ENCODE results near the gene PARP16.

PARP16 gene

DNA sequence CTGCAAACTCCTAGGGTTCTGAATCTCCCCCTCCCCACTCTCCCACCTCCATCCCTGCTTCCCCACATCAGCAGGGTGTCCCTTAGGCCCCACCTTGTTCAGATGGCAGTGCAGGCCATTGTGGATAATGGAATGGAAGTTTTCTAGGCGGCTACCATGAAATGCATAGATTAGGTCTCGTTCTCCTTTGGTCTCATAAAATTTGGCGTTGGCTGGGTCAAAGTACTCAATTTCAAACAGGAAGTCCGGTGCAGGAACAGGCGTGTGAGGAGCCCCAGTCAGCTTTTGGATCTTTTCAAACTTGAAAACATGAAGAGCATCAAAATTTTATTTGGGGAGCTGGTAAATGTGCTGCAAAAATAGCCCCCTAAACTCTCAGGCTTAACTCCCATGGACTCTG is 20.2 kb downstream of the PARP16 start:
- no peaks in the 10 kb centered on the region for H3K36me3 ChIP-seq (ENCODE audit: insufficient read depth, low read depth, low read length)
- H3K27me3 ChIP-seq (ENCODE audit: insufficient read depth, low read length): no peaks in the 10 kb centered on the region
- no peak overlapping the region for H3K9ac ChIP-seq (ENCODE audit: low read depth, low read length)
- no peak overlapping the region for H3K4me3 ChIP-seq (ENCODE audit: low read length)
- peaks cover 15% of the 10 kb centered on the region; the same call in 1 of the 2 replicates for H3K4me1 ChIP-seq (ENCODE audit: insufficient read depth, low read length)
- H3K9me3 ChIP-seq (ENCODE audit: insufficient read depth, low read depth, low read length): no peaks in the 10 kb centered on the region
- H3K27ac ChIP-seq (ENCODE audit: low read length): no peak overlapping the region

DNA sequence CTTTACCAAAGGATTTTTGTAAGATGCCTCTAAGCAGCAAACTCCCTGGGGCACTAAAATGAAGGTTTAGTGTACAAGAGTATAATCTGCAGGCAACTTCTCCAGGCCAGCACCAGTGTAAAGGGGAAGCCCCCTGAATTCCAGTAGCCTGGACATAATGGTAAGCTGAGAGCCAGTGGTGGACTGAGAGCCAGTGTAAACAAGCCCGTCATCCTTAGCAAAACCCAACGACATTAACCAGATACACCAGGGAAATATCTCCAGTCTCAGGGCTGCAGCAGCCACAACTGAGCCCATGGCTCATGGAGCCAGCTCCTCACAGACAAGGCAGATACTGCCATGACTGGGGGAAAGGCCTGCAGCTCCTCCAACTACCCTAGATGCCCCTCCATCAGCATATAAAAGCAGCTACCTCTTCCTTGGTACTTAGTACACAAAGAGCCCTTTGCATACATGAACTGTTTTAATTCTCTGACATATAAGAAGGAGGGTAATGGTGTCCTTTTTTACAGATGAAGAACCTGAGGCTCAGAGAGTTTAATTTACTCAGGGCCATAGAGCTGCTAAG is 21.7 kb downstream of the PARP16 start:
- Histone ChIP-seq H3K9ac (ENCODE audit: low read depth, low read length) (no peak overlapping the region), H3K27ac (ENCODE audit: low read length) (no peak overlapping the region), H3K27me3 (ENCODE audit: insufficient read depth, low read length) (no peaks in the 10 kb centered on the region), H3K4me1 (ENCODE audit: insufficient read depth, low read length) (peaks cover 13% of the 10 kb centered on the region; the same call in 1 of the 2 replicates), H3K9me3 (ENCODE audit: insufficient read depth, low read depth, low read length) (no peaks in the 10 kb centered on the region), H3K36me3 (ENCODE audit: insufficient read depth, low read depth, low read length) (no peaks in the 10 kb centered on the region), H3K4me3 (ENCODE audit: low read length) (no peak overlapping the region)

DNA sequence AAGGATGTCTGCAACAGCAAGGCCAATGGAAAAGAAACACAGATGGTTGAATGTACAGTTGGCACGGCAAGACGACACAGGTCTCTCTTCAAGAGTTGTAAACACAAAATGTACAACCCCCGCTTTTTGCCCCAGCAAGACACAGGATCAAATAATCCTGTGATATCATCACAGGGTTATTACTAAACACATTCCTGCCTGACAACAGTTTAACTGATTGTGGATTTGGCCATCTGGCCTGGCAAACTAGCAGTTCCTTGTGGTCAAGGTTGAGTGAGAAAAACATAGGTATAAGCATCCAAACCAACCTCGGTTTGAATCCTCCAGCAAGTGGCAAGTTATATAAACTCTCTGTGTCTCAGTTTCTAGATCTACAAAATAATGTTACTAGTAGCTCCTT is 23.4 kb downstream of the PARP16 start:
- peaks cover 13% of the 10 kb centered on the region; the same call in 1 of the 2 replicates for H3K4me1 ChIP-seq (ENCODE audit: insufficient read depth, low read length)
- H3K9me3 ChIP-seq (ENCODE audit: insufficient read depth, low read depth, low read length): no peaks in the 10 kb centered on the region
- H3K27me3 ChIP-seq (ENCODE audit: insufficient read depth, low read length): no peaks in the 10 kb centered on the region
- H3K4me3 ChIP-seq (ENCODE audit: low read length): no peak overlapping the region
- no peaks in the 10 kb centered on the region; the same call in 1 of the 2 replicates for H3K36me3 ChIP-seq (ENCODE audit: insufficient read depth, low read depth, low read length)
- no peak overlapping the region for H3K9ac ChIP-seq (ENCODE audit: low read depth, low read length)
- H3K27ac ChIP-seq (ENCODE audit: low read length): no peak overlapping the region

DNA sequence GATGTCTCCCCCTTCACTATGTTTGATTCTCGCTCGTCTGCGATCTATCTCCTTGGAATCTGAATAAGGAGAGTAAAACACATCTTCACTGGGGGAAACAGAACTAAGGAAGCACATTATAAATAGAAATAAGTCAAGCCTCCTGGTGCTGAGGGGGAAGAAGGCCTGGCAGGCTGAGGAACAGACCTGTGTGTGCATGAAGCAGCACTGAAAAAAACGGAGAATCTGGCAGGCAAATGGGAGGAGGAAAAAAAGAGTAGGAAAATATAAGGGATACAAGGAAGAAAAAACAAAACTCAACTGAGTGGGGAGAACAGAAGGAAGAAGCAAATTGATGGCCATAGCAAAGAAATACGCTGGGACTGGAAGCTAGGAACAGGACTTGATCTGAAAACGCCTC is 25.7 kb downstream of the PARP16 start:
- peaks cover 9% of the 10 kb centered on the region; the same call in 1 of the 2 replicates for H3K4me1 ChIP-seq (ENCODE audit: insufficient read depth, low read length)
- H3K27ac ChIP-seq (ENCODE audit: low read length): no peak overlapping the region
- H3K9ac ChIP-seq (ENCODE audit: low read depth, low read length): no peak overlapping the region
- no peak overlapping the region for H3K4me3 ChIP-seq (ENCODE audit: low read length)
- no peaks in the 10 kb centered on the region; the same call in 1 of the 2 replicates for H3K36me3 ChIP-seq (ENCODE audit: insufficient read depth, low read depth, low read length)
- H3K9me3 ChIP-seq (ENCODE audit: insufficient read depth, low read depth, low read length): no peaks in the 10 kb centered on the region
- H3K27me3 ChIP-seq (ENCODE audit: insufficient read depth, low read length): no peaks in the 10 kb centered on the region

DNA sequence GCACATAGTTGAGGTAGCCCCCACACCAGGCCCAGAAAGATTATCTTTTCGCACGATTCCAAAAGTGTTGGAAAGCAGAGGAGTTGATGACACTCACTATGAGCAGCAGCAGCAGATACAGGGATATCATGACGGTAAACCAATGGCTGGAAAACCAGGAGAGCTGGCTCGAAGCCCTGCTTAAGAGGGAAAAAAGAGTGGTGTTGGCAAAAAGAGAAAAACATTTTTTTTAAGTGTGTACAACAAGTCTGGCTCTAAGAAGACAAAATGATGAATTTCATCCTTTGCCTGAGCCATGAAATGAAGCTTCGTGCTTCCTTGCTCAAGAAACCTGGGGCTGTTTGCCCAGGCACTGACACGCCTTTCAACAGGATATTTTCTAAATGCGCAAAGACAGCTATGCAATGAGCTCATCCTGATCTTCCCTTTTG is 27.3 kb downstream of the PARP16 start:
- Histone ChIP-seq H3K4me3 (ENCODE audit: low read length) (no peak overlapping the region), H3K27me3 (ENCODE audit: insufficient read depth, low read length) (no peaks in the 10 kb centered on the region), H3K4me1 (ENCODE audit: insufficient read depth, low read length) (no peaks in the 10 kb centered on the region), H3K9ac (ENCODE audit: low read depth, low read length) (no peak overlapping the region), H3K9me3 (ENCODE audit: insufficient read depth, low read depth, low read length) (no peaks in the 10 kb centered on the region), H3K27ac (ENCODE audit: low read length) (no peak overlapping the region), H3K36me3 (ENCODE audit: insufficient read depth, low read depth, low read length) (no peaks in the 10 kb centered on the region; the same call in 1 of the 2 replicates)

DNA sequence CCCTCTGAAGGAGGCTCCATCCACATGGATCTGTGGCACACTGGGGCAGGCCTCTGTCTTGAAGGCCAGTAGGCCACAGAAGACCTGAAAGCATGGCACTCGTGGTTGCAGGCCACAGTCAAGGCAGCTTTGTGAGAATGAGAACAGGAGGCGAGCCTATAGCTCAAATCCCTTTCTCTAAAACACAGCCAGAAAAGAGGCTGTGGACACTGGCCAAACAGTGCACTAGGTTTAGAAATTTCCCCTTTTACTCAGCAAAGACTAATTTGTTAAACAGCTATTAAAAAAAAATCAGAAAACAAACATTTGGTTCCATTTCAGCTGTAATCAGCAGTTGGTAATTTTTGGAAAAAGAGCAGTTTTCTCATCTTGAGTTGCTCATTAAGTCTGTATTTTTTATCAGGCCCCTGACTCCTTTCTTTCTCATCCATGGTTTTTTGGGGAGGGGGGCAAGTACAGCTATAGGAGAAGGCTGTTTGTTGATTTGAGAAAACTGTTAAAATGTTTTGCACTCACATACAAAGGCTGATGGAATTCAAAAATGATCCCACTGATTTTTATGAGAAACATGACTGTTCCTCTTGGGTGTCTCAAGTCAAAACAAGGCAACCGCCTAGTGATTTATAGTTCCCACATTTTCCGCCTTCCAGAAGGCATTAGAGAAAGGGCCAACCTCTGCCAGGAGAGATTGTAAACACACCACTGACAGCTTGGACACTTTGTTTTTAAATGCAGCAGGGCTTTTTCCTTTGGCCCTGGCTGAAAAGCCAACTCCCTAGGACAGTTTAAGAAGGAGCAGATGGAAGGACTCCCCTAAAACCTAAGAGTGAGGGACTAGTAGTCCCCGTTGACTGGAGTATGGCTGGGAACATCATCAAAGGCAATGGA is 28.1 kb downstream of the PARP16 start:
- Histone ChIP-seq H3K27ac (ENCODE audit: low read length) (no peak overlapping the region), H3K36me3 (ENCODE audit: insufficient read depth, low read depth, low read length) (no peaks in the 10 kb centered on the region; the same call in 1 of the 2 replicates), H3K4me3 (ENCODE audit: low read length) (no peak overlapping the region), H3K9ac (ENCODE audit: low read depth, low read length) (no peak overlapping the region), H3K4me1 (ENCODE audit: insufficient read depth, low read length) (no peaks in the 10 kb centered on the region), H3K9me3 (ENCODE audit: insufficient read depth, low read depth, low read length) (no peaks in the 10 kb centered on the region), H3K27me3 (ENCODE audit: insufficient read depth, low read length) (no peaks in the 10 kb centered on the region)

DNA sequence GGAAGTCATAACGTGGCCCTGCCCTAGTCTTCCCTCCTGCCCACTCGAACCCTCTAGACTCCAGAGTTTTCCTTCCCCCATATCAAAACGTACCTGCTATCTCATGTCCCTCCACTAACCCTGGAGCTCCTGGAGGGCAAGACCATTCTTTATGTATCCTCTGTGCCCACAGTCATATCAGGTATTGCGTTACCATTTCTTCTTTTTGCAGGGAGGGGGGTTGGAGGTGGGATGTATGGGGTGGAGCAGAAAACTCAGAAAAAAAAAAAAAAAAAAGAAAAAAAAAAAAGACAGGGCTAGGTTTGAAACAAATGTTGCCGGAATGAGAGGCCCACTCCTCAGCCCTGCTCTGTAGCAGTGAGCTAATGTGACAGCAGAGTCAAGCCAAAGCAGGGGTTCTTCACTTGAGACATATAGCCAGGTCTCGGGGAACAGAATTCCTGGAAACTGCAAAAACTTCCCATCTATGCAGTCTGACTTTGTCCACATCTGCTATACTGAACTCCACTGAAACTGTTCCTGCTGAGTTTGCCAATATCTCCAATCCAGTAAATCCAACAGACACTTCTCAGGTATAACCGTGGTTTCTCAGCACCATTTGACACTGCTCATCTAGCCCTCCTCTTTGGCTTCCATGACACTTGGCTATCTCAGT is 31.1 kb downstream of the PARP16 start:
- no peak overlapping the region for H3K9ac ChIP-seq (ENCODE audit: low read depth, low read length)
- H3K4me3 ChIP-seq (ENCODE audit: low read length): no peak overlapping the region
- no peaks in the 10 kb centered on the region for H3K9me3 ChIP-seq (ENCODE audit: insufficient read depth, low read depth, low read length)
- no peak overlapping the region for H3K27ac ChIP-seq (ENCODE audit: low read length)
- no peaks in the 10 kb centered on the region for H3K27me3 ChIP-seq (ENCODE audit: insufficient read depth, low read length)
- H3K36me3 ChIP-seq (ENCODE audit: insufficient read depth, low read depth, low read length): no peaks in the 10 kb centered on the region; the same call in 1 of the 2 replicates
- H3K4me1 ChIP-seq (ENCODE audit: insufficient read depth, low read length): no peaks in the 10 kb centered on the region

DNA sequence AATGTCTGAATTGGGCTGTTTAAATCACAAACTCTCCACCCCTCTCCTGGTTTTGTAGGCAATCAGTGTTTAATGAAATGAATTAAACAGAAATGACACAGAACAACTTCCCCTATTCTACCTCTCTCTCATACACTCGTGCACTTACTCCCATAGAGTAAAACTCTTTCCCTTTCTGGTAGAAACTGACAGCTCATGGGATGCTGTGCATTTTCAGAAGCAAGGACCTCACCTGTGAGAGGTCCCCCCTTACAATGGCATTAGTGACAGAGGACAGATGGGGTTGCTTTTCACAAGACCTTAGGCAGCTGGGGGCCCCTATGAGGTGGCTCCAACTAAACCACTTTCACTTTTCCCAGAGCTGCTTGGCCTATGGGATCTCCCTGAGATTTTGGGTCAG is 31.9 kb downstream of the PARP16 start:
- no peaks in the 10 kb centered on the region for H3K9me3 ChIP-seq (ENCODE audit: insufficient read depth, low read depth, low read length)
- H3K27me3 ChIP-seq (ENCODE audit: insufficient read depth, low read length): no peaks in the 10 kb centered on the region
- no peak overlapping the region for H3K9ac ChIP-seq (ENCODE audit: low read depth, low read length)
- no peaks in the 10 kb centered on the region; the same call in 1 of the 2 replicates for H3K36me3 ChIP-seq (ENCODE audit: insufficient read depth, low read depth, low read length)
- no peak overlapping the region for H3K27ac ChIP-seq (ENCODE audit: low read length)
- H3K4me1 ChIP-seq (ENCODE audit: insufficient read depth, low read length): no peaks in the 10 kb centered on the region
- no peak overlapping the region for H3K4me3 ChIP-seq (ENCODE audit: low read length)

DNA sequence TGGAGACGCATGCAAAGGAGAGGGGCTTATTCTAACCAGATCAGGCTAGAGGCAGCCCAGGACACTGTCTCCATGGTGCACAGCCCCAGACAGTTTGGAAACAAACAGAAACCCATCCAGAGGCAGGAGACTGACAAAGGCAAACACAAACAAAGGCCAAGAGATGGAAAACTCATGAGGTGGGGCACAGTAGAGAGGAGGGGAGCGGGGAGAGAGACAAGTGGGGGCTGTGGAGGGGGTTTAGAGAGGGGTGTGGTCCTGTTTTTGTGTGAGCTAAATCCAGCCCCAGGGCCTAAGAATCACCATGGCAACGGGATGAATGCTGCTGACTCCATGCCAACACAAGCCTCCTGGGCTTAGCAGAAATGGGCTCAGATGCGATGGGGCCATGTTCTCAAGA is 32.3 kb downstream of the PARP16 start:
- Histone ChIP-seq H3K9ac (ENCODE audit: low read depth, low read length) (no peak overlapping the region), H3K27ac (ENCODE audit: low read length) (no peak overlapping the region), H3K27me3 (ENCODE audit: insufficient read depth, low read length) (no peaks in the 10 kb centered on the region), H3K4me1 (ENCODE audit: insufficient read depth, low read length) (no peaks in the 10 kb centered on the region), H3K9me3 (ENCODE audit: insufficient read depth, low read depth, low read length) (no peaks in the 10 kb centered on the region), H3K36me3 (ENCODE audit: insufficient read depth, low read depth, low read length) (no peaks in the 10 kb centered on the region; the same call in 1 of the 2 replicates), H3K4me3 (ENCODE audit: low read length) (no peak overlapping the region)

DNA sequence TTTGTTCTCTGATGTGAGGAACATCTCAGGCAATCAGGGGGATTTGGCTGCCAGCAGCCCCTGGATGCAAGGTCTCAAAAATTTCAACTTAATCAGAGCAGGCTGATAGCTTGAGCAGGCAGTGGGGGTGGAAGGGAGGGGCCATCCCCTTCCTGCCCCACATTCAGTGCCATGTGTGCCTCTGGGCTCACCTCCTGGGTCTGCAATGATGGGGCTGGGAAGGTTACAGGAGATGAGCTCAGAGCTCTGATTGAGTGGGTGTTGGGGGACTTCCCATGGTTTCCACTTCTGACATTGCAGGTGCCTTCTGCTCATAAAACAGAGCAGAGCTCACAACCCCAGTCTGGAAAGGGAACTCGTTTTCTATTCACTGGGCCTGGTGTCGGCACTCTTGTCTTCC is 37.0 kb downstream of the PARP16 start:
- Histone ChIP-seq H3K4me3 (ENCODE audit: low read length) (no peak overlapping the region), H3K9me3 (ENCODE audit: insufficient read depth, low read depth, low read length) (no peaks in the 10 kb centered on the region), H3K36me3 (ENCODE audit: insufficient read depth, low read depth, low read length) (no peaks in the 10 kb centered on the region), H3K27ac (ENCODE audit: low read length) (no peak overlapping the region), H3K27me3 (ENCODE audit: insufficient read depth, low read length) (no peaks in the 10 kb centered on the region), H3K9ac (ENCODE audit: low read depth, low read length) (no peak overlapping the region), H3K4me1 (ENCODE audit: insufficient read depth, low read length) (no peaks in the 10 kb centered on the region)

DNA sequence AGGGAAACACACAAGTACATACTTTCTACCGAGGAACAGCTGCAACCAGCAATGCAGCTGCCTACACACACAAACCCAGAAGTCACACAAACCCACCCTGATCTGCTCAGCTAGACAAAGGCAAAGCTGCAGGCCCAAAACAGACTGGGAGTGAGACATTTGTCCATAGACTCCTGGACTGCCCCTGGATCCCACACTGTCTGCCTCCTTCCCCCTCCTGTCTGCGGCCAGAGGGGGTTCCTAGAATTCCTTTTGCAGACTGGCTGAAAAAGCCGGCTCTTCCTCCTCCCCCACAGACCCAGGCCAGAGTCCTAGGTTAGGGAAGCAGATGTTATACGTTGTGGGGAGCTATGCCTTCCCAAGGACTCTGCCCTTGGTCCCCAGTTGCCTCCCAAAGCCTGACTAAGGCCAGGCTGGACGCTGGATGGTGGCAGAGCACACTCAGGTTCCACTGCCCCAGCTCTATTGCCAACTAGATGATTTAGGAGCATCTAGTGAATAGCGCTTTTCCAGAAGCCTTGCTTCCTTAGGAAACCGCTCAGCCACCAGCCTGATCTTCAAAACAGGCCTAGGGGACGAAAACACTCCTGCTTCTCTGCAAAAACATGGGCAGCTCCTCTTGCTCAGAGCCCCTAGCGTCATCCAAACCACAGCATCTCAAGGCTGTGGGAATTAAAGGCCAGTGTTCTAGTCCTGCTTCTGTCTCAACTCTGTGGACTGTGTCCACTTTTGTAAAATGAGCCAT is 38.0 kb downstream of the PARP16 start:
- Histone ChIP-seq H3K36me3 (ENCODE audit: insufficient read depth, low read depth, low read length) (no peaks in the 10 kb centered on the region), H3K9ac (ENCODE audit: low read depth, low read length) (no peak overlapping the region), H3K27me3 (ENCODE audit: insufficient read depth, low read length) (no peaks in the 10 kb centered on the region), H3K4me3 (ENCODE audit: low read length) (no peak overlapping the region), H3K27ac (ENCODE audit: low read length) (no peak overlapping the region), H3K4me1 (ENCODE audit: insufficient read depth, low read length) (no peaks in the 10 kb centered on the region), H3K9me3 (ENCODE audit: insufficient read depth, low read depth, low read length) (no peaks in the 10 kb centered on the region)
